Adipose tissue (tissue), 3 donors: ENCODE data around the gene MSI1. TPM values are rescaled to one million over a fixed set of nuclear protein-coding genes. Genes with fewer than 3 reads are reported as not detected.

ENCODE experiments used
- H3K27ac ChIP-seq: one replicate; pipeline ENCODE4 v1.5.1; 2013; ENCODE audit warnings: low read depth, low read length
- WGBS, 3 donors: extraction: QIAGEN DNeasy Blood & Tissue Kit; methylation state at CpG; one replicate each; pipeline ENCODE4 v1.1.7; 2013; 5-methylcytosine and 5-hydroxymethylcytosine counted together
- polyA plus RNA-seq, 3 donors: library from polyadenylated mRNA; stranded (reverse); fragments of 200-250 nt; gene quantifications; one replicate each; pipeline ENCODE4 v1.2.3, GENCODE V29; 2013
- donor health status: healthy with polysubstance abuse.
- donor health status: Bipolar disorder and iron deficiency.
- donor health status: healthy.

Gene MSI1
- polyA plus RNA-seq, 3 donors, result 0.45 to 1.1 TPM; not detected in 1

GRCh38 chr12:120381752-120382419, 12.9 kb upstream of the MSI1 start:
- WGBS, 3 donors, result 39 to 48% (median 44%) methylated on average over 6 of the region's 6 CpGs
- H3K27ac ChIP-seq, result no peak overlapping the region

- 68 to 72% (median 72%) methylated on average over 5 of the region's 5 CpGs for WGBS, 3 donors
- H3K27ac ChIP-seq, result no peak overlapping the region
Measured at GRCh38 chr12:120378036-120378435, 9.1 kb upstream of the MSI1 start.

GRCh38 chr12:120377611-120378010, 8.6 kb upstream of the MSI1 start:
- 82 to 90% (median 88%) methylated on average over 4 of the region's 4 CpGs for WGBS, 3 donors
- no peak overlapping the region for H3K27ac ChIP-seq

- no peak overlapping the region for H3K27ac ChIP-seq
- 28 to 55% (median 43%) methylated on average over 5 of the region's 5 CpGs for WGBS, 3 donors
Measured at GRCh38 chr12:120376934-120377572, 8.1 kb upstream of the MSI1 start.

GRCh38 chr12:120376416-120376815, 7.5 kb upstream of the MSI1 start:
- 79 to 85% (median 84%) methylated on average over 5 of the region's 5 CpGs for WGBS, 3 donors
- H3K27ac ChIP-seq, result no peak overlapping the region

GRCh38 chr12:120376009-120376408, 7.0 kb upstream of the MSI1 start:
- H3K27ac ChIP-seq, result no peak overlapping the region
- 35 to 64% (median 46%) methylated on average over 2 of the region's 2 CpGs for WGBS, 3 donors

- no peak overlapping the region for H3K27ac ChIP-seq
- WGBS, 3 donors, result 89 to 90% (median 89%) methylated on average over 8 of the region's 8 CpGs
Measured at GRCh38 chr12:120373683-120374082, 4.7 kb upstream of the MSI1 start.

- H3K27ac ChIP-seq, result no peak overlapping the region
- WGBS, 3 donors, result 43 to 66% (median 48%) methylated on average over 7 of the region's 7 CpGs
Measured at GRCh38 chr12:120370343-120371243, 1.6 kb upstream of the MSI1 start.

GRCh38 chr12:120369603-120370342, 809 bp upstream of the MSI1 start:
- 3 to 6% (median 6%) methylated on average over 26 of the region's 26 CpGs for WGBS, 3 donors
- no peak overlapping the region for H3K27ac ChIP-seq

GRCh38 chr12:120367924-120368788, 808 bp downstream of the MSI1 start:
- H3K27ac ChIP-seq, result no peak overlapping the region

GRCh38 chr12:120367233-120367923, 1.6 kb downstream of the MSI1 start:
- 34 to 38% (median 34%) methylated on average over 9 to 10 of the region's 10 CpGs for WGBS, 3 donors
- H3K27ac ChIP-seq, result no peak overlapping the region

More at GRCh38 chr12:120367924-120368788, 808 bp downstream of the MSI1 start:
- 2 to 4% (median 2%) methylated on average over 55 to 83 of the region's 86 CpGs for WGBS, 3 donors

GRCh38 chr12:120366845-120367232, 2.1 kb downstream of the MSI1 start:
- 40 to 81% (median 79%) methylated on average over 7 of the region's 7 CpGs for WGBS, 3 donors
- no peak overlapping the region for H3K27ac ChIP-seq

GRCh38 chr12:120366341-120366705, 2.6 kb downstream of the MSI1 start:
- H3K27ac ChIP-seq, result no peak overlapping the region
- WGBS, 3 donors, result 65 to 91% (median 89%) methylated on average over 7 of the region's 7 CpGs

GRCh38 chr12:120365675-120366340, 3.2 kb downstream of the MSI1 start:
- 42 to 74% (median 69%) methylated on average over 13 of the region's 13 CpGs for WGBS, 3 donors
- no peak overlapping the region for H3K27ac ChIP-seq

- no peak overlapping the region for H3K27ac ChIP-seq
- WGBS, 3 donors, result 73 to 81% (median 78%) methylated on average over 6 of the region's 6 CpGs
Measured at GRCh38 chr12:120364487-120364886, 4.5 kb downstream of the MSI1 start.

GRCh38 chr12:120363274-120363855, 5.6 kb downstream of the MSI1 start:
- H3K27ac ChIP-seq, result no peak overlapping the region
- 75 to 81% (median 75%) methylated on average over 9 of the region's 9 CpGs for WGBS, 3 donors
